Measurements from ENCODE around the gene SPPL3. TPM values are rescaled to one million over a fixed set of nuclear protein-coding genes. Genes with fewer than 3 reads are reported as not detected.

SPPL3 gene
- total RNA-seq, 1 experiment from 2014 or later = 51.1 TPM

DNA sequence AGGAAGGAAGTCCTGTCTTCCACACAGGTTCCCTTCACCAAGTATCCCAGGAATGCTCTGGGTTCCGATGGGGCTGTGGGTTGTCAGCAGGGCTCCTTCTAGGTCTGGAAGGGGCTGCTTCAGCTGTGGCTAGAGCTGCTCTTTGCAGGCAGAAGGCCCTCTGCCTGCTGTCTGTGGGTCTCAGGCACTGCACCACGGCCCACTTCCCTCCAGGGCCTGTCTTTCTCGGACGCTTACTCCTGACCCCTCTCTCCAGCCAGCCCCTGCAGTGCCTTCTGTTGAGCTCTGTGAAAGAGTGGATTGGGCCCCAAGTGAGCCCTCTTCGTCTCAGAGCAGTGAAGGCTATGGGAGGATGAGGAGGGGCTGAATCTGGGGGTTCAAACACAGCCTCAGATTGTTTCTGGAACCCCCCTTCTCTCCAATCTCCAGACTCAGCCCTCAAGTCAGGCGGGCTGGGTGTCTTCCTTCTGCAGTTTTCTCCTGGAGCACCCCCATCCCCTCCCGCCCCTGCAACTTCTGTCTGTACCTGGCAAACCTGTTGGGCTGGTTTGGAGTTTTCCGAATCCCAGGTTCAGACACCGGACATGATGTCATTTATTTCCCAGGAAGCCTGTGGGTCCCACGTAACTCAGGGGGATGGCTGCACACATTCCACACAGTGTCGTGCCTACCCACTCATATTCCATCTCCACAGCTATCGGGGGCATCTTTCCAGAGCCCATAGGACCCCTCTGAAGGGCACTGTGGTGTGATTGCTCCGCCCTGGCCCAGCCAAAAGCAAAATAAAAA lies 24.9 kb upstream of the SPPL3 start:
- ATAC-seq (peak; percentile 64), DNase-seq (ENCODE audit: low read depth, low spot score) (no peak)
- TF ChIP-seq, protein P1, sequence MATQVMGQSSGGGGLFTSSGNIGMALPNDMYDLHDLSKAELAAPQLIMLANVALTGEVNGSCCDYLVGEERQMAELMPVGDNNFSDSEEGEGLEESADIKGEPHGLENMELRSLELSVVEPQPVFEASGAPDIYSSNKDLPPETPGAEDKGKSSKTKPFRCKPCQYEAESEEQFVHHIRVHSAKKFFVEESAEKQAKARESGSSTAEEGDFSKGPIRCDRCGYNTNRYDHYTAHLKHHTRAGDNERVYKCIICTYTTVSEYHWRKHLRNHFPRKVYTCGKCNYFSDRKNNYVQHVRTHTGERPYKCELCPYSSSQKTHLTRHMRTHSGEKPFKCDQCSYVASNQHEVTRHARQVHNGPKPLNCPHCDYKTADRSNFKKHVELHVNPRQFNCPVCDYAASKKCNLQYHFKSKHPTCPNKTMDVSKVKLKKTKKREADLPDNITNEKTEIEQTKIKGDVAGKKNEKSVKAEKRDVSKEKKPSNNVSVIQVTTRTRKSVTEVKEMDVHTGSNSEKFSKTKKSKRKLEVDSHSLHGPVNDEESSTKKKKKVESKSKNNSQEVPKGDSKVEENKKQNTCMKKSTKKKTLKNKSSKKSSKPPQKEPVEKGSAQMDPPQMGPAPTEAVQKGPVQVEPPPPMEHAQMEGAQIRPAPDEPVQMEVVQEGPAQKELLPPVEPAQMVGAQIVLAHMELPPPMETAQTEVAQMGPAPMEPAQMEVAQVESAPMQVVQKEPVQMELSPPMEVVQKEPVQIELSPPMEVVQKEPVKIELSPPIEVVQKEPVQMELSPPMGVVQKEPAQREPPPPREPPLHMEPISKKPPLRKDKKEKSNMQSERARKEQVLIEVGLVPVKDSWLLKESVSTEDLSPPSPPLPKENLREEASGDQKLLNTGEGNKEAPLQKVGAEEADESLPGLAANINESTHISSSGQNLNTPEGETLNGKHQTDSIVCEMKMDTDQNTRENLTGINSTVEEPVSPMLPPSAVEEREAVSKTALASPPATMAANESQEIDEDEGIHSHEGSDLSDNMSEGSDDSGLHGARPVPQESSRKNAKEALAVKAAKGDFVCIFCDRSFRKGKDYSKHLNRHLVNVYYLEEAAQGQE (IDR thresholded peaks at IDR 0.05; ENCODE audit: insufficient read depth in 1 of 2, low read depth in 2 of 2, low read length in 1 of 2) = no peak
- TF ChIP-seq SIN3A (IDR thresholded peaks at IDR 0.05; ENCODE audit: borderline replicate concordance, insufficient read depth, low read depth, low read length) (no peak), TCF7L2 (IDR thresholded peaks at IDR 0.05; ENCODE audit: low read depth, low read length) (no peak), POLR2AphosphoS5 (IDR thresholded peaks at IDR 0.05; ENCODE audit: low read depth, low read length) (no peak)
- TF ChIP-seq, protein P2, sequence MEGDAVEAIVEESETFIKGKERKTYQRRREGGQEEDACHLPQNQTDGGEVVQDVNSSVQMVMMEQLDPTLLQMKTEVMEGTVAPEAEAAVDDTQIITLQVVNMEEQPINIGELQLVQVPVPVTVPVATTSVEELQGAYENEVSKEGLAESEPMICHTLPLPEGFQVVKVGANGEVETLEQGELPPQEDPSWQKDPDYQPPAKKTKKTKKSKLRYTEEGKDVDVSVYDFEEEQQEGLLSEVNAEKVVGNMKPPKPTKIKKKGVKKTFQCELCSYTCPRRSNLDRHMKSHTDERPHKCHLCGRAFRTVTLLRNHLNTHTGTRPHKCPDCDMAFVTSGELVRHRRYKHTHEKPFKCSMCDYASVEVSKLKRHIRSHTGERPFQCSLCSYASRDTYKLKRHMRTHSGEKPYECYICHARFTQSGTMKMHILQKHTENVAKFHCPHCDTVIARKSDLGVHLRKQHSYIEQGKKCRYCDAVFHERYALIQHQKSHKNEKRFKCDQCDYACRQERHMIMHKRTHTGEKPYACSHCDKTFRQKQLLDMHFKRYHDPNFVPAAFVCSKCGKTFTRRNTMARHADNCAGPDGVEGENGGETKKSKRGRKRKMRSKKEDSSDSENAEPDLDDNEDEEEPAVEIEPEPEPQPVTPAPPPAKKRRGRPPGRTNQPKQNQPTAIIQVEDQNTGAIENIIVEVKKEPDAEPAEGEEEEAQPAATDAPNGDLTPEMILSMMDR (IDR thresholded peaks at IDR 0.05) = no peak
- H3K27ac ChIP-seq (ENCODE audit: low read length) = no peak overlapping the region
- no peaks in the 10 kb centered on the region for H3K27me3 ChIP-seq (ENCODE audit: control insufficient read depth, insufficient read depth, low read length)
- no peak overlapping the region for H3K4me3 ChIP-seq (ENCODE audit: low read depth in 2 of 2, low read length in 2 of 2)
- in situ Hi-C loops (cut with HindIII; ENCODE audit: low pct_unique_long_range_greater_than_20kb, low sequenced_read_pairs) = no loop called here
- no peaks in the 10 kb centered on the region for H3K9me3 ChIP-seq (ENCODE audit: control insufficient read depth, insufficient read depth, low read depth, low read length)
- no TSS peak for BruUV-seq (replicated peaks)
- ChIA-PET POLR2A (no interaction called here), CTCF (interaction anchor here (0.6 kb wide), 1 partner anchor 24 kb away, joined by 3 read pairs; no protein-coding TSS in a partner anchor)
- H3K36me3 ChIP-seq (ENCODE audit: control insufficient read depth, insufficient read depth, low read length) = no peaks in the 10 kb centered on the region
- H3K4me1 ChIP-seq (ENCODE audit: control insufficient read depth, insufficient read depth, low read length) = no peaks in the 10 kb centered on the region
- intact Hi-C loops (cut with micrococcal nuclease; ENCODE audit: unreplicated experiment) = no loop called here

DNA sequence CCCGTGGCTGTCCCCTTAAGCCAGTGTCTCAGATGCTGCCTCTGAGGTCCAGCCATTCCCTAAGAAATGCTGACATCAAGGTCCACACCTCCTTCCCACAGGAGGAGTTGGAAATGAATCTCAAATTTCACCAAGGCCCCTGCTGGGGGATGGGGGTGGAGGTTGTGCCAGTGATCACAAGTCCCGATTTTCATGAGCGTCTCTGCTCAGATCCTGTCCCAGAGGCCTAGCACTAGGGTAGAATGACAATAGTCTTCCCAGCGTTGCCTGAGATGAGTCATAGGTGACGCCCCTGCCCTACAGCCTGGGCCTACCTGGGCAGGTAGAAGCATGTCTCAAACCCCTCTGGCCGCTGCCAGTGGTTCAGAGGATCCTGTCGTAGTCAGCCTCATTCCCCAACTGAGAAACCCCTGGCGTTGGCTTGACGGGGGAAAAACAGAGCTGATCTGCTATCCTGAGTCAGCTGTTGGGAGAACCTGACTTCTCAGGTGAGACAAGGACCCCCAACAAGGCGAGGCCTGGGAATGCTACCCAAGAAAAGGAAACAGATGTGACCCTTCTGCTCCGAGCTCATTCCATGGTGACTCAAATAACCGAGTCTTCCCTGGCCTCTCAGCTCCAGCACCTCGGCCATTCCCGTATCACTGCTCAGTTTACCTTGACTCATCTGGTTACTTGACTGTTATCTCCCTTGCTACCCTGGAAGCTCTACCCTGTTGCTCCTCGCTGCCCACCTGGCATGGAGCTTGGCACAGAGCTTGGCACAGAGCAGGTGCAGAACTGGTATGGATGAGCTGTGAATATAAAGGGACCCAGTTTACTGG lies 21.8 kb upstream of the SPPL3 start:
- Histone ChIP-seq H3K27me3 (ENCODE audit: control insufficient read depth, insufficient read depth, low read length) (no peaks in the 10 kb centered on the region), H3K4me3 (ENCODE audit: low read depth in 2 of 2, low read length in 2 of 2) (no peak overlapping the region), H3K36me3 (ENCODE audit: control insufficient read depth, insufficient read depth, low read length) (no peaks in the 10 kb centered on the region), H3K27ac (ENCODE audit: low read length) (no peak overlapping the region), H3K9me3 (ENCODE audit: control insufficient read depth, insufficient read depth, low read depth, low read length) (no peaks in the 10 kb centered on the region), H3K4me1 (ENCODE audit: control insufficient read depth, insufficient read depth, low read length) (no peaks in the 10 kb centered on the region)
- no TSS peak for BruUV-seq (replicated peaks)
- intact Hi-C loops (cut with micrococcal nuclease; ENCODE audit: unreplicated experiment) = no loop called here
- ATAC-seq (no peak), DNase-seq (ENCODE audit: low read depth, low spot score) (no peak)
- in situ Hi-C loops (cut with HindIII; ENCODE audit: low pct_unique_long_range_greater_than_20kb, low sequenced_read_pairs) = no loop called here
- ChIA-PET POLR2A (interaction anchor here (0.5 kb wide), 1 partner anchor 140 kb away, joined by 9 read pairs; no protein-coding TSS in a partner anchor), CTCF (interaction anchor here (1.1 kb wide), 1 partner anchor 46 kb away, joined by 3 read pairs; no protein-coding TSS in a partner anchor)
- TF ChIP-seq POLR2AphosphoS5 (IDR thresholded peaks at IDR 0.05; ENCODE audit: low read depth, low read length) (no peak), TCF7L2 (IDR thresholded peaks at IDR 0.05; ENCODE audit: low read depth, low read length) (no peak), SIN3A (IDR thresholded peaks at IDR 0.05; ENCODE audit: borderline replicate concordance, insufficient read depth, low read depth, low read length) (no peak)
- TF ChIP-seq, protein P1 (IDR thresholded peaks at IDR 0.05; ENCODE audit: insufficient read depth in 1 of 2, low read depth in 2 of 2, low read length in 1 of 2) = no peak
- TF ChIP-seq, protein P2 (IDR thresholded peaks at IDR 0.05) = no peak
